Coronary artery (tissue), 2 donors: Measurements from ENCODE around the gene AVPR2.
A peak's percentile ranks its signal among the peaks of the same experiment; 100 is the strongest.

Source experiments
- DNase-seq: peaks from one replicate; pipeline ENCODE4 v3.0.0-alpha.2; 2017; ENCODE audit warnings: low spot score
- H3K27ac ChIP-seq, 2 donors: fragments of 200-600 bp; sonication (generic); one replicate each; pipeline ENCODE4 v1.5.1; 2016 to 2019
- H3K4me3 ChIP-seq: fragments of 200-600 bp; sonication (generic); 2 replicates; pipeline ENCODE4 v1.5.1; 2016; ENCODE audit warnings: mild to moderate bottlenecking, moderate library complexity
- TF ChIP-seq, protein P1 (sequence below): fragments of 200-600 bp; sonication (generic); IDR thresholded peaks from one replicate; pipeline ENCODE4 v1.5.1; 2019; ENCODE audit warnings: antibody characterized with exemption

The AVPR2 gene

DNA sequence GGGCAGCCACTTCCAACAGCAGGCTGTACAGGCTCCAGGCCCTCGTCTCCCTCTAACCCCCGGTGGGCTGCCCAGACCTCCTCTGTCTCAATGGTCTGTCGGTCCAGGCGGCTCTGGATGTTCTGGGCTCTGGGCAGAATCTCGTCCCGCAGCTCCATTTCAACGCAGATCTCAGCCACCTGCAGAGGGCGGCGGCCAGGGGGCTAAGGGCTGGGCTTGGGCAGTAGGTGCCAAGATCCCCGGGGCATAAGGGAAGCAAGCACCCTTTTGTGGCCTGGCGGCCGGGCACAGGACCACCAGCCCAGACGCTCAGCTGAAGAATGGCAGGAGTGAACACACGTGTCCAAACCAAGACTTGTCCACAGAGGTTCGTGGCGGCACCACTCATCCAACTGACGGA, 9.2 kb downstream of the AVPR2 start:
- DNase-seq, result no peak
- H3K4me3 ChIP-seq, result no peak overlapping the region
- TF ChIP-seq, protein P1, sequence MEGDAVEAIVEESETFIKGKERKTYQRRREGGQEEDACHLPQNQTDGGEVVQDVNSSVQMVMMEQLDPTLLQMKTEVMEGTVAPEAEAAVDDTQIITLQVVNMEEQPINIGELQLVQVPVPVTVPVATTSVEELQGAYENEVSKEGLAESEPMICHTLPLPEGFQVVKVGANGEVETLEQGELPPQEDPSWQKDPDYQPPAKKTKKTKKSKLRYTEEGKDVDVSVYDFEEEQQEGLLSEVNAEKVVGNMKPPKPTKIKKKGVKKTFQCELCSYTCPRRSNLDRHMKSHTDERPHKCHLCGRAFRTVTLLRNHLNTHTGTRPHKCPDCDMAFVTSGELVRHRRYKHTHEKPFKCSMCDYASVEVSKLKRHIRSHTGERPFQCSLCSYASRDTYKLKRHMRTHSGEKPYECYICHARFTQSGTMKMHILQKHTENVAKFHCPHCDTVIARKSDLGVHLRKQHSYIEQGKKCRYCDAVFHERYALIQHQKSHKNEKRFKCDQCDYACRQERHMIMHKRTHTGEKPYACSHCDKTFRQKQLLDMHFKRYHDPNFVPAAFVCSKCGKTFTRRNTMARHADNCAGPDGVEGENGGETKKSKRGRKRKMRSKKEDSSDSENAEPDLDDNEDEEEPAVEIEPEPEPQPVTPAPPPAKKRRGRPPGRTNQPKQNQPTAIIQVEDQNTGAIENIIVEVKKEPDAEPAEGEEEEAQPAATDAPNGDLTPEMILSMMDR, result no peak
- no peak overlapping the region for H3K27ac ChIP-seq

DNA sequence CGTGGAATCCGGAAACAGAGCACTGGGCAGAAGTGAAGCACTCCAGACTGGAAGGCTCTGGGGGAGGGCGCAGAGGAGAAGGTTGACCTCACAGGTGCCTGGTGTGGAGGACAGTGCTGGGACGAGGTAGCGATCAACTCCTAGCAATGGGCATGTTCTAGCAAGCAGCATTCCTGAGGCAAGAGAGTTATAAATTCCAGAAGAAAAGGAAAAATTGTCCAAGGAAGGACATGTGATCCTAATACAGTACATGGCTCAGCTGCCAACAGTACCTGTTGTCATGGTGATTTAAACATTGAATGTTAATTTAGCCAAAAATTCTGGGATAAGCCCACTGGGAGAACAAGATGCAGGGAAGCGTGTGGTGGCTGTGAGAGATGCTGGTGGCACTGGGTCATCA, 13.4 kb downstream of the AVPR2 start:
- TF ChIP-seq, protein P1, result no peak
- no peak for DNase-seq
- no peak overlapping the region for H3K27ac ChIP-seq
- no peak overlapping the region for H3K4me3 ChIP-seq

DNA sequence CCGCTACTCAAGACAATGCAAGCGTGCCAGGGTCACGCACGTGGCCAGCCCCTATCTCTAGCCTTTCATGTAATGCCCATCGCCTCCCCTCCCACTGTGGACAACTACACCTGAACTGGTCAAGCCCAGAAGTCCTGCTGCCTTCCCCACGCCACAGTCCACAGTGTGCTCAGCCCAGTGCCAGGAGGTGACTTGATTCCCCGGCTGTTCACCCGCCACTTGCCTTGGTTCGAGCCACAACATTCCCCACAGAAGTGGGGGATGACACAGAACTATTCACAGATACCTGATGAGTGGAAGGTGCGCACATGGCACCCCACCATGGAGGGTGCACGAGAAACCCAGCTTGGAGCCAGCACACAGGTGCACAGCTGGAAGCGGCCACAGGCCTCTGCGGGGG, 14.8 kb downstream of the AVPR2 start:
- TF ChIP-seq, protein P1, result no peak
- no peak for DNase-seq

DNA sequence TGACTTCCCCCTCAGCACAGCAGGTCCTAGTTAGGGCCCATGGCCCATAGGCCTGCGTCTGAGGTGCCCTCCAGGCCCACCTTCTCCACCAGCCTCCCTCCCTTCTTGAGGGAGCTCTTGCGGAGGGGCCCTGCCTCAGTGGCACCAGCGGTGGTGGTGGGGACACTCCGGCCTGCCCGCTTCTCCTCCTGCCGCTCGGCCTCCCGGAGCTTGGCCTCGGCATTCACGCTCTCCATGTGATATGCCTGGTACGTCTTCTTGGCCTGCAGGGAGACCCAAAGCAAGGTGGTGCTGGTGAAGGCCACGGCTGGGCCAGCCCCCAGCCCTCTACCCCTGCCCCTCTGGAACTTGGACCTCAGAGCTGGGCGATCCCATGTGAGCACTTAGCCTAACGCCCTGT, 16.1 kb downstream of the AVPR2 start:
- no peak overlapping the region for H3K4me3 ChIP-seq
- no peak overlapping the region for H3K27ac ChIP-seq
- no peak for DNase-seq
- TF ChIP-seq, protein P1, result no peak

More for the DNA sequence above, 14.8 kb downstream of the AVPR2 start:
- no peak overlapping the region for H3K27ac ChIP-seq
- no peak overlapping the region for H3K4me3 ChIP-seq

DNA sequence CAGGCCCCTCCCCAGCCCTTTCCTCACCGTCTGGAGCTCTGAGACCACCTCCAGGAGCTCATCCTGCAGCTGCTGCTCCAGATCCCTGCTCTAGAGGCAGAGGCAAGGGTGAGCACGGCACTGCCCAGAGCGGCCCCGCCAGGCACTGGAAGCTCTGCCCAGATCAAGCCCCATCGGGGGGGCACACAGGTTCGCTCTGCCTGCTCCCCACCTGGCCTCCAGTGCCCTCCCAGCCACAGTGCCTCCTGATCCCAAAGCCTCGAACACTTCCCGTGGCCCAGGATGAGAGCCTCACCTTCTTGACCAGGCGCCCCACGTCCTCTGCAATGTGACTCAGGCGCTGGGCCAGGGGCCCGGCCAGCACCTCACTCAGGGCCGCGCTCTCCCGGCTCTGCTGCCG, 16.6 kb downstream of the AVPR2 start:
- TF ChIP-seq, protein P1, result no peak
- DNase-seq, result no peak
- Histone ChIP-seq H3K27ac (no peak overlapping the region), H3K4me3 (peak overlapping the region; percentile 24)

DNA sequence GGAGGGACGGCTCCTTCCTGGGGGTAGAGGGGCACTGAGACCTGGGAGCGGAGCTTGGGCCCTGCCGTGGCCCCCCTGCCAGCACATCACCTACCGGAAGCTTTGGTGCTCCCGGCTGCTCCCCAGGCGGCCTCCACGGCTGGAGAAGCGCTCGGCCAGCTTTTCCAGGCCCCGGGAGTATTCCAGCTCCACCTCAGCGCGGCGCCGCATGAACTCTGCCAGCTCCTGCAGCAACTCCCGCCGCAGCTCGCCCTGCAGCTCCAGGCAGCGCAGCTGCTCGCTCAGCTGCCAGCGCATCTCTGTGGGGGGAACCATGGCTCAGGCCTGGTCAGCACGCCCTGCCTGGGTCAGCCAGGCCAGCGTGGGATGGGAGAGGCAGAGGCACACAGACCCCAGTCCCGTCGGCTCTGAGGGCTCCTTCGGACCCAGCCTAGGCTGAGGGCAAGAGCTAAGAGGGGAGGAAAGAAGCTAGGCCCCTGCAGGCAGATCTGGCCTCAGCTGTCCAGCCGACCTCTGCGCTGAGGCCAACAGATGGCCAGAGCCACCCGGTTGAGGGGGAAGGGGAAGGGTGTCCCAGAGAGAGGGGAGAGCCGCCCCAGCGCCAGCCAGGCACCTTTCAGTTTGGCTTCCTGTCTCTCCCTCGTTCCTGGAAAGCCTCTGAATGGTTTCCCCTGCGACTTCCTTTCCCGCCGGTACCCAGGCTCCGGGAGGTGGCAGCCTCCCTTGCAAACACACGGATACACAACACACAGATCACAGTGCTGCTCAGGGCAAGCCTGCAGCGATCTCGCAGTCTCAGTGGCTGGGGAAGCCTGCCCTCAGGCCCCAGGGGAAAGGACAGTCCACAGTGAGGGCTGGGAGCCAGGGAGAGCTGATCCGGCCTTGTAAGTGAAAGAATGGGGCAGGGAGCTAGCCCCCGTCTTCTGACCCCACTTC, 17.3 kb downstream of the AVPR2 start:
- no peak overlapping the region for H3K27ac ChIP-seq
- H3K4me3 ChIP-seq, result peak overlapping the region; percentile 24
- DNase-seq, result no peak
- TF ChIP-seq, protein P1, result no peak
